ENCODE measurements around the gene ACVR2B. TPM values are rescaled to one million over a fixed set of nuclear protein-coding genes. Genes with fewer than 3 reads are reported as not detected.

Gene ACVR2B
- total RNA-seq, 1 donor from 2014 or later, result 89.5 TPM

- Histone ChIP-seq H3K4me3 (no peak overlapping the region), H3K4me2 (no peak overlapping the region), H3K36me3 (no peaks in the 10 kb centered on the region), H3K27ac (no peak overlapping the region), H3K9me3 (ENCODE audit: low read depth) (peaks cover 20% of the 10 kb centered on the region), H3K9ac (no peak overlapping the region), H4K20me1 (ENCODE audit: low read depth) (peaks cover 26% of the 10 kb centered on the region), H3K4me1 (no peaks in the 10 kb centered on the region), H3K79me2 (ENCODE audit: low read depth) (peaks cover 100% of the 10 kb centered on the region), H3K27me3 (no peaks in the 10 kb centered on the region), H2AFZ (replicated peaks) (no peak overlapping the region), H3F3A (ENCODE audit: low read depth) (no peaks in the 10 kb centered on the region)
- Mint-ChIP-seq H3K4me3 (no peak overlapping the region), H3K9me3 (peaks cover 67% of the 10 kb centered on the region), H3K36me3 (peaks cover 52% of the 10 kb centered on the region), H3K27ac (no peak overlapping the region), H3K27me3 (ENCODE audit: insufficient read depth, low read depth) (no peaks in the 10 kb centered on the region), H3K4me1 (peaks cover 3% of the 10 kb centered on the region)
- DNase-seq (ENCODE audit: low spot score), result no peak
- TF ChIP-seq EZH2phosphoT487 (IDR thresholded peaks at IDR 0.05) (no peak), CTCF (IDR thresholded peaks at IDR 0.05) (no peak), EZH2 (IDR thresholded peaks at IDR 0.05) (no peak)
Measured at GRCh38 chr3:38468765-38469164, 15.1 kb downstream of the ACVR2B start.

- Histone ChIP-seq H3K9me3 (ENCODE audit: low read depth) (peaks cover 20% of the 10 kb centered on the region), H3K9ac (no peak overlapping the region), H3K27me3 (no peaks in the 10 kb centered on the region), H3K4me1 (no peaks in the 10 kb centered on the region), H3K79me2 (ENCODE audit: low read depth) (peaks cover 100% of the 10 kb centered on the region), H2AFZ (replicated peaks) (no peak overlapping the region), H3K4me3 (no peak overlapping the region), H3K27ac (no peak overlapping the region), H3K36me3 (no peaks in the 10 kb centered on the region), H3F3A (ENCODE audit: low read depth) (no peaks in the 10 kb centered on the region), H4K20me1 (ENCODE audit: low read depth) (peaks cover 37% of the 10 kb centered on the region), H3K4me2 (no peak overlapping the region)
- DNase-seq (ENCODE audit: low spot score), result no peak
- Mint-ChIP-seq H3K4me3 (no peak overlapping the region), H3K27ac (no peak overlapping the region), H3K27me3 (ENCODE audit: insufficient read depth, low read depth) (no peaks in the 10 kb centered on the region), H3K9me3 (peaks cover 63% of the 10 kb centered on the region), H3K36me3 (peaks cover 50% of the 10 kb centered on the region), H3K4me1 (peaks cover 3% of the 10 kb centered on the region)
- TF ChIP-seq EZH2phosphoT487 (IDR thresholded peaks at IDR 0.05), result no peak
- no peak for TF ChIP-seq CTCF (IDR thresholded peaks at IDR 0.05)
- no peak for TF ChIP-seq EZH2 (IDR thresholded peaks at IDR 0.05)
Measured at GRCh38 chr3:38469852-38470251, 16.2 kb downstream of the ACVR2B start.

- H4K20me1 ChIP-seq (ENCODE audit: low read depth), result peaks cover 52% of the 10 kb centered on the region
- H3K9ac ChIP-seq, result no peak overlapping the region
- H3K4me3 ChIP-seq, result no peak overlapping the region
- H3K79me2 ChIP-seq (ENCODE audit: low read depth), result peaks cover 100% of the 10 kb centered on the region
- H3K4me2 ChIP-seq, result no peak overlapping the region
- H3K36me3 ChIP-seq, result no peaks in the 10 kb centered on the region
- no peak overlapping the region for H3K27ac ChIP-seq
- no peak overlapping the region for H3K4me3 Mint-ChIP-seq
- peaks cover 3% of the 10 kb centered on the region for H3K27me3 Mint-ChIP-seq (ENCODE audit: insufficient read depth, low read depth)
- no peaks in the 10 kb centered on the region for H3K4me1 ChIP-seq
- H3K9me3 Mint-ChIP-seq, result peaks cover 53% of the 10 kb centered on the region
- no peaks in the 10 kb centered on the region for H3F3A ChIP-seq (ENCODE audit: low read depth)
- no peaks in the 10 kb centered on the region for H3K27me3 ChIP-seq
- H2AFZ ChIP-seq (replicated peaks), result no peak overlapping the region
- no peak for TF ChIP-seq EZH2phosphoT487 (IDR thresholded peaks at IDR 0.05)
- no peak for TF ChIP-seq CTCF (IDR thresholded peaks at IDR 0.05)
- no peak for TF ChIP-seq EZH2 (IDR thresholded peaks at IDR 0.05)
- no peak overlapping the region for H3K27ac Mint-ChIP-seq
- DNase-seq (ENCODE audit: low spot score), result no peak
- peaks cover 10% of the 10 kb centered on the region for H3K9me3 ChIP-seq (ENCODE audit: low read depth)
- H3K36me3 Mint-ChIP-seq, result peaks cover 41% of the 10 kb centered on the region
- H3K4me1 Mint-ChIP-seq, result peaks cover 3% of the 10 kb centered on the region
Measured at GRCh38 chr3:38471260-38471857, 17.7 kb downstream of the ACVR2B start.
